ENCODE data around the gene SDF2L1.

DNA sequence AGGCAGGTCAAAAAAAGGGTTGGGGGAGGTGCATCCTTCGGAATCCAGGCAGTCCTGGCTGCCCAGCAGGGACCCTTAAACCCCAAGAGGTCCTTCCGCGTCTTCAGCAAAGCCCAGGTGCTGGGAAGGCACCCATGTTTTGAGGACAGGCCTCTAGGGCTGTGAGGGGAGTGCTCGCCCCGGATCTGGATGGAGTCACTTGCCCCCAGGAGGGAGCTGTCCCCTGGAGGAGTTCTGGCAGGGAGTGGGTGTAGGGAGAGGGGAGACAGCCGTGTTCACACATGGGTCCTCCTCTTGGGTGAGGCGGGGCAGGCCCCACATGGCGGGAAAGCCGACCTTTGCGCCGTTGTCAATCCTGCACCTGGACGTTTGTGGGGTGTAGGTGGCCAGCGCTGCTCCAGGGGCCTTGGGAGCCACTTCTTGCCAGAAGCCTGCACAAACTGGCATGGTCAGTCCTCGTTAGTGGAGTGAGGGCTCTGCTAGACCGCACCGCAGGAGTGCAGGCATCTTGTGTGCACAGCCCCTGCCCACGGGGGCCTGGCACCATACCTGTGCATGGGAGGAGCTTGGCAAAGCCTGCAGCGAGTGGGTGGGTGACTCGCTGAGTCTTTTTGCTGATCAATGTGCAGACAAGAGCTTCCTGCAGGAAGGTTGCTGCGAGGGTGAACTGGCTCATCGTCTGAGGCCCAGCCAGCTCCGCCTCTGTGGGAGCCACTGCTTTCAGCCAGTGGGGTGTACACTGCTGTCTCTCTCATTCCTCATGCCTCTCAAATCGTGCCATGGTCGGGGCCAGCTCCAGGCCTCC, 39.7 kb downstream of the SDF2L1 start:
- TF ChIP-seq FOXM1 (IDR thresholded peaks at IDR 0.05; ENCODE audit: borderline replicate concordance), result no peak
- TF ChIP-seq SUZ12 (IDR thresholded peaks at IDR 0.05), result no peak
- TF ChIP-seq HDGF (IDR thresholded peaks at IDR 0.05; ENCODE audit: borderline replicate concordance), result no peak
- TF ChIP-seq FOXA1 (IDR thresholded peaks at IDR 0.05), result no peak
